ENCODE data around the gene ACAD8. TPM values are rescaled to one million over a fixed set of nuclear protein-coding genes. Genes with fewer than 3 reads are reported as not detected.

Gene ACAD8
- total RNA-seq, 1 donor from 2014 or later: 29.7 TPM

DNA sequence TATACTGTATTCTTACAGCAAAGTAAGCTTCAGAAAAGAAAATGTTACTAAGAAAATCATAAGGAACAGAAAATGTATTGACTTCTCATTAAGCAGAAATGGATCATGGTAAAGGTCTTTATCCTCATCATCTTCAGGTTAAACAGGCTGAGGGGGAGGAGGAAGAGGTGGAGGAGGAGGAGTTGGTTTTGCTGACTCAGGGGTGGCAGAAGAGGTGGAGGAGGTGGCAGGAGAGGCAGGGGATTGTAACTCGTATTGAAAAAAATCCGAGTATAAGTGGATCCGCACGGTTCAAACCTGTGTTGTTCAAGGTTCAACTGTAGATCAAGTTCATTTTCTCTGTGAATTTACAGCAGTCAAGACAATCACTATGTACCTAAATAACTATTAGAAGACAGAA, 35.8 kb downstream of the ACAD8 start:
- no peak for DNase-seq (ENCODE audit: low read depth)

DNA sequence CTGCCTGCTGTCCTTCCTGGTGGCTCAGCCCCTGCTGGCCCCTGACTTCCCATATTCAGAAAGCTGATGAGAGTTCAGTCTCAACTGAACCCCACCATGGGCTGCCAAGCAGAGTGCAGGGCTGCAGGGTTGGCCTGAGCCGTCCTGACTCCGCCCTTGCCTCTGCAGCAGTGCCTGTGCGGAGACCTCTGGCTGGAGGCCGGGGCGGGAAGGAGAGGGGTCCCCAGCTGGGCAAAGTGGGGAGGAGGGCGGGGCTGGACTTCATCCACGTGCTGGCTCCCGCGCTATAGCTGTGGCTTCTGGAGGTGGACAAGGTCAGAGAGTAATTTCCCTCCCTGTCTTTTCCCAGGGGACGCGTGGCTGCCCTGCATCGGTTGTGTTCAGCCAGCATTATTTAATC, 36.4 kb downstream of the ACAD8 start:
- no peak for DNase-seq (ENCODE audit: low read depth)

DNA sequence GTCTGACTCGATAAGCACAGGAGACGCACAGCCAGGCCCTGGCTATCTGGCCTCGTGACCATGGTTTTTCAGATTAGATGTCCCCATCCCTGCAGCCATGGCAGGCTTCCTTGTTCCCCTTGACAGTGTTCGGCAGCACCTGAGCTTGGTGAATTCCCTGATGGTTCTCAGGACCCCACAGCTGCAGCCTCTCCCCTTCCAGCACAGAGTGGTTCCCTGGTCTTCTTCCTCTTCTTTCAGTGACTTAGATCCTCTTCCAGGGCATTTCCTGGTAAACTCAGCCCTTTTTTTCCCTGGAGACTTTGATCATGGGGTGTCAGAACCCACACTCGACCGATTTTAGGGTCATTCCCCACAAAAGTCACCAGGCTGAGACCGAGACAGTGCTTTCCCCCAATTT, 37.3 kb downstream of the ACAD8 start:
- no peak for DNase-seq (ENCODE audit: low read depth)

DNA sequence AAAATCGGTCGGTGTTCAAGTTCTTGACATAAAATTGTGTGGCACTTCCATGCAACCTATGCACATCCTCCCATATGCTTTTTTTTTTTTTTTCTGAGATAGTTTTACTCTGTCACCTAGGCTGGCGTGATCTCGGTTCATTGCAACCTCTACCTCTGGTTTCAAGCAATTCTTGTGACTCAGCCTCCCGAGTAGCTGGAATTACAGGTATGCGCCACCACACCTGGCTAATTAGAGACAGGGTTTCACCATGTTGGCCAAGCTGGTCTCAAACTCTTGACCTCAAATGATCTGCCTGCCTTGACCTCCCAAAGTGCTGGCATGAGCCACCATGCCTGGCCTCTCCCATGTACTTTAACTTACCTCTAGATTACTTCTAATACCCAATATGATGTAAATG, 37.8 kb downstream of the ACAD8 start:
- DNase-seq (ENCODE audit: low read depth): no peak

DNA sequence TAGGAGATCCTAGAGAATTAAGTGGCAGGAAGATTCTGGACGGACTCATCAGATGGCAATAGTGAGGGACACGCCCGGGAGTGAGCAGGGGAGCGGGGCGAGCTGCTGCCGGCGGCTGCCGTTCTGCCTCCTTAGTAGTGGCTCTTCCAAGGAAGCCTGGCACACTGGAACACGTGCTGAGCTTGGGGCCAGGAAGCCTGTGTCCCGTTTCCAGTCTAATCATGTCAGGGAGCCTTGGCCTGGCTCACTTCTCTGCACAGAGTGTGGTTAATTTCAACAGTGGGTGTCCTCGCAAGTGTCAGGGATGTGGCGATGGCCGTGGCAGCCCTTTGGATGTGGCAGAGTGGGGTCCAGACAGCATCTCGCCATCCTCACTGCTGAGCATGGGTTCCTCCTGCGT, 39.3 kb downstream of the ACAD8 start:
- no peak for DNase-seq (ENCODE audit: low read depth)

DNA sequence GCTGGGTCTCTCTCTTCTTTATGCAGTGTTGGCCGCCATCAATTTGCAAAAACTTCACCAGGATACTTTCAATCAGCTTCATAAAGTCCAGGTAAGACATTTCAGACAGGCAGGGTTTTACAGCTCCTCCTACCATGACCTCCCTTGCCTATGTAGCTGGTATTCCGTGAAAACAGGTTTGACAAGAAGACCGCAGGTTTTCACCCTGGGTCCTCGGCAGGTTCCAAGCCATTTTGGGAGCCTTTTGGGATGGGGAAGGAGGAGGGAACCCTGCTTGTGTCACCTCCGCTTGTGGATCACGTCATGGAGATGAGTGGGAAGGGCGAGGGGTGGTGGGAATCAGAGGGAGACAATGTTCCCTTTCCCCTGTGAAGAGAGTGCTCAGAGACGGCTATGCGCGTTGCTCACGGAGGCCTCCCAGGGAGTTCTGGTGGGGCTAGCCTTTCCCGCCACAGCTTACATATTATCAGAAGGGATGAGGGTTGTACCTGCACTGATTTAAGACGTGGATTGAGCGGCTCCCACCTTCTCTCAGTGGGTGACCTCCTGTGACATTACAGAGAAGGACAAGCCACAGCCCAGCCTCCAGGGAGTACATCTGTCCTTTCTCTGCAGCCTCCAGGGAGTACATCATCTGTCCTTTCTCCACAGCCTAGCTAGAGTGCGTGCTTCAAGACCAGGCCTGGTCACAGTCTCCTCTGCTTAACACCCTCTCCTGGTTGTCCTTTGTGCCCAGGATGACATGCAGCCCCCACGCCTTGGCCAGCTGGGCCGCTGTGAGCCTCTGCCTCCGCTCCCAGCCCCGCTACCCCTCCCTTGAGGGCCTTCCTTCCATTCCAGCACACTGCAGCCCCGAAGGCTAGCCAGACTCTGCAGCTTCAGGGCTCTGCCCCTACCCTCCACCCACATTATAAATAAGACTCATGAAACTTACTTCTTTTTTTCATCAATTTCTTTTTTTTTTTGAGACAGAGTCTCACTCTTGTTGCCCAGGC, 40.0 kb downstream of the ACAD8 start:
- DNase-seq (ENCODE audit: low read depth): no peak

DNA sequence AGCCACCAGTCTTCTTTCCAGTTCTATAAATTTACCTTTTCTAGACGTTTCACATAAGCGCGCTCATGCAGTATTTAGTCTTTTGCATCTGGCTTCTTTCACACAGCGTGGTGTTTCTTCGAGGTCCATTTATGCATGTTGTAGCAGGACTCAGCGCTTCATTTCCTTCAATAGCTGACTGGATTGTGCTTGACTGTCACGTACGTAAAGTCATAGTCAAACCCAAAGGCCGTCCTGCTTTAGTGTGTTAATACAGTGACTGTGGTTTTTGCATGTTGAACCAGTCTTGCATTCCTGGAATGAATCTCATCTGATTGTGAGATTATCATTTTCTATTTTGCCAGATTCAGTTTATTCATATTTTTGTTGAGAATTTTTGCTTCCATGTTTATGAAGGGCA, 41.3 kb downstream of the ACAD8 start:
- DNase-seq (ENCODE audit: low read depth): no peak

DNA sequence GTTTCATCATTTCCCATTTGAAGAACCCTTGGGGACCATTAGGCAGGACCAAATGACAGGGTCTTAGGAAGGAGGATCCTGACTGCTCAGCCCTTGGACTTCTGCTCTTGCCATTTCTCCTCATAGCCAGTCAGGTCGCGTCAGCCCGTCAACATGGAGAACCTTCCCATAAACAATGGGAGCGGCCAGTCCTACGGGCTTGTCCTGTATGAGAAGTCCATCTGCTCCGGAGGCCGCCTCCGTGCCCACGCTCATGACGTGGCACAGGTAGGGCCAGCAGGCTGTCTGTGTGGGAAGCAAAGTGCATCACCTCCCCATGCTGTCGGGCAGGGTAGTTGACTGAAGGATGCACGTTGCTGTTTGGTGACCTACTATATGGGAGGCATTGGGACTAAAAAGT, 58.9 kb downstream of the ACAD8 start:
- DNase-seq (ENCODE audit: low read depth): no peak

DNA sequence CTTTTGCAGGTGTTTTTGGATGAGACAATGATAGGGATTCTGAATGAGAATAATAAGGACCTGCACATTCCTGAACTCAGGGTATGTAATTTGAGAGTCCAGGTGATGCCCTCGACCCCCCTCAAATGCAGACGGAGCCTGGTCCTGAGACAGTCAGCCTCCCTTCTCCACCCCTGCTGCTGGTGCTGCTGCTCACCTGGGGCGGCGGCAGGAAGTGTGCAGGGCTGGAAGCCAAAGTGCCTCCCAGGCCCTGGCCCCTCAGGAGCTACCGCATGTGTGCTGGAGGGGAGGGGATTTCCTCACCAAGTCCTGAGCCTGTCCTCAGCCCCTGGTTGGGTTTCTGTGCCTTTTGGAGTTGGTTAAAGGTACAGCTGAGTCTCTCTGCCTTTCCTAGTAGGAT, 59.4 kb downstream of the ACAD8 start:
- no peak for DNase-seq (ENCODE audit: low read depth)

DNA sequence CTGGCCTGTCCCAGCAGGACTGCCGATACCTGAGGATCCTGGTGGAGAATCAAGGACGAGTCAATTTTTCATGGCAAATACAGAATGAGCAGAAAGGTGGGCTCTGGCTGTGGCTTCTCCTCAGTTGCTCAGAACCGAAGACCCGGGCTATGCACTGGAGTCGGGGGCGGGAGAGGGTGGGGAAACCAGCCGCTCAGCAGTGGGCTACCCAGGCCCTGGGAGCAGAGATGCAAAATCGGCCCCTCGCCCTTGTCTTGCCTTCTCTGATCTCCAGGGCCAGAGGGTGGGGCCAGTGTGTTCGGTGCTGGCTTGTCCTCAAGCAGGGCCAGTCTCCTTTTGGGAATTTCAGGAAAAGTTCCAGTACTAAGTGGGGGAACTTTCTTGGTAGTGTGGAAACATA, 60.0 kb downstream of the ACAD8 start:
- DNase-seq (ENCODE audit: low read depth): no peak

DNA sequence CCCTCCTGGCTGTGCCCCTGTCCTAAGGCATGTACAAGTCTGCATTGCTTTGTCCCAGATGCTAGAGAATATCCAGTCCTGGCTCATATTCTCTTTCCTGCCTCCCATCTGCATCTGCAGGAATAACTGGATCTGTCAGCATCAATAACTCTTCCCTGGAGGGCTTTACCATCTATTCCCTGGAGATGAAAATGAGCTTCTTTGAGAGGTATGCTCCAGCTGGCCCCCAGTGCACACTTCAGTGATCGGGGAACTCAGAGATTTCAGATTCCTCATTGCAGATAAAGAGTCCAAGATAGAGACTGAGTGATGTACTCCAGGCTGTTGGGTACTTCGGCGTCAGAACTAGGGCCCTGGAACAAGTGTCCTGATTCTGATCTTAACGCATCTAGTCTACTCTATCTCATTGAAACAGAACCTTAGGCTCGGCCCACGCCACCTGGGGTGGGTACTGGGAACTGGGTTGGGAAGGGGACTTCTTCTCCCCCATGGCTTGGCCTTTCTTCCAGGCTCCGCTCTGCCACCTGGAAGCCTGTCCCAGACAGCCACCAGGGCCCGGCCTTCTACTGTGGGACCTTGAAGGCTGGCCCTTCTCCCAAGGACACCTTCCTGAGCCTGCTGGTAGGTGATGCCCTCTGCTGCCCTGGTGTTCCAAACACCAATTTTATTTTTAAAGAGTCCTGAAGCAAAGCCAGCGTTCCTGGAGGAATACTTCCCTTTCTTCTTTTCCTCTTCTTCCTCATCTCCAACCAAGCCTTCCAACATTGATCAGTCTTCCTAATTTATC, 60.6 kb downstream of the ACAD8 start:
- no peak for DNase-seq (ENCODE audit: low read depth)

Other genes starting within 250 kb of the ACAD8 start
- 173 and 229 TPM in 2 replicates for gene JAM3, start 184.5 kb upstream of the ACAD8 start, total RNA-seq
- 13.9 and 14.0 TPM in 2 replicates for gene NCAPD3, start 29.6 kb upstream of the ACAD8 start, total RNA-seq
- gene VPS26B, start 28.9 kb upstream of the ACAD8 start, total RNA-seq: 40.5 and 42.5 TPM in 2 replicates
- 39.8 and 41.1 TPM in 2 replicates for gene THYN1, start 216 bp upstream of the ACAD8 start, total RNA-seq
- gene GLB1L3, start 22.8 kb downstream of the ACAD8 start, total RNA-seq: not detected in 2 replicates
- gene GLB1L2, start 78.4 kb downstream of the ACAD8 start, total RNA-seq: not detected in 2 replicates
- not detected in 2 replicates for gene B3GAT1, start 158.7 kb downstream of the ACAD8 start, total RNA-seq

Measured in myocyte (in vitro differentiated cells).